ENCODE measurements around the gene TGM4.

TGM4 gene

GRCh38 chr3:44880284-44880683 is 5.9 kb downstream of the TGM4 start:
- peak; percentile 2 for TF ChIP-seq CTCF (conservative IDR thresholded peaks at IDR 0.05; ENCODE audit: low read depth, low read length)
- DNase-seq (ENCODE audit: low read depth), result peak; percentile 48
- no peak overlapping the region for H3K4me3 ChIP-seq (ENCODE audit: low read depth, low read length)

- peak; percentile 29 for DNase-seq (ENCODE audit: low read depth)
- no peak overlapping the region for H3K4me3 ChIP-seq (ENCODE audit: low read depth, low read length)
- TF ChIP-seq CTCF (conservative IDR thresholded peaks at IDR 0.05; ENCODE audit: low read depth, low read length), result peak; percentile 34
These were observed 9.0 kb downstream of the TGM4 start for GRCh38 chr3:44883213-44883955.

- TF ChIP-seq CTCF (conservative IDR thresholded peaks at IDR 0.05; ENCODE audit: low read depth, low read length), result no peak
- no peak overlapping the region for H3K4me3 ChIP-seq (ENCODE audit: low read depth, low read length)
- peak; percentile 97 for DNase-seq (ENCODE audit: low read depth)
These were observed 9.6 kb downstream of the TGM4 start for GRCh38 chr3:44883999-44884431.

- DNase-seq (ENCODE audit: low read depth), result peak; percentile 97
- no peak for TF ChIP-seq CTCF (conservative IDR thresholded peaks at IDR 0.05; ENCODE audit: low read depth, low read length)
- no peak overlapping the region for H3K4me3 ChIP-seq (ENCODE audit: low read depth, low read length)
These were observed 11.2 kb downstream of the TGM4 start for GRCh38 chr3:44885618-44886017.

GRCh38 chr3:44886561-44886960 is 12.2 kb downstream of the TGM4 start:
- no peak for TF ChIP-seq CTCF (conservative IDR thresholded peaks at IDR 0.05; ENCODE audit: low read depth, low read length)
- peak; percentile 40 for DNase-seq (ENCODE audit: low read depth)

GRCh38 chr3:44887101-44887500 is 12.7 kb downstream of the TGM4 start:
- DNase-seq (ENCODE audit: low read depth), result peak; percentile 16
- TF ChIP-seq CTCF (conservative IDR thresholded peaks at IDR 0.05; ENCODE audit: low read depth, low read length), result no peak
- H3K4me3 ChIP-seq (ENCODE audit: low read depth, low read length), result no peak overlapping the region

More at GRCh38 chr3:44886561-44886960, 12.2 kb downstream of the TGM4 start:
- H3K4me3 ChIP-seq (ENCODE audit: low read depth, low read length), result no peak overlapping the region

GRCh38 chr3:44890258-44890657 is 15.8 kb downstream of the TGM4 start:
- no peak overlapping the region for H3K4me3 ChIP-seq (ENCODE audit: low read depth, low read length)
- no peak for TF ChIP-seq CTCF (conservative IDR thresholded peaks at IDR 0.05; ENCODE audit: low read depth, low read length)
- no peak for DNase-seq (ENCODE audit: low read depth)

Measured in choroid plexus epithelial cell (primary cell).